H1 (cell line): Measurements from ENCODE around the gene APC2. TPM values are rescaled to one million over a fixed set of nuclear protein-coding genes. Genes with fewer than 3 reads are reported as not detected.

Experiments
- CTCF ChIA-PET: fragments of 300-600 bp; sonication (Branson Sonifier 250); formaldehyde crosslinking; loops from one replicate; lab custom pipeline; 2021; ENCODE audit not compliant: partially characterized antibody; lab: Charles Lee
- POLR2A ChIA-PET: fragments of 300-600 bp; sonication (Branson Sonifier 250); formaldehyde crosslinking; loops from one replicate; lab custom pipeline; 2021; ENCODE audit warnings: inconsistent platforms; ENCODE audit not compliant: partially characterized antibody; lab: Charles Lee
- DNase-seq, 2 experiments: peaks; one replicate each; pipeline versions ENCODE4 v3.0.0 to v3.0.0-alpha.2; 2010 to 2022; ENCODE audit warnings: low spot score in 2 of 2, low read depth in 1 of 2, mixed read lengths in 1 of 2
- FAIRE-seq: peaks from 2 replicates; lab custom pipeline; 2011; peaks lifted over from hg19 to GRCh38; lab: Jason Lieb, UNC
- H2AFZ ChIP-seq: 2 replicates; pipeline ENCODE4 v1.8.1; 2012; ENCODE audit warnings: low read length, inconsistent platforms
- H2AK5ac ChIP-seq: 2 replicates; pipeline ENCODE4 v1.6.1; 2013; ENCODE audit warnings: low read depth, low read length
- H2BK120ac ChIP-seq: replicated peaks from 2 replicates; pipeline ENCODE3; 2013; ENCODE audit warnings: low read depth, low read length, inconsistent platforms
- H2BK12ac ChIP-seq: 2 replicates; pipeline ENCODE4 v1.6.1; 2013; ENCODE audit warnings: low read depth, low read length
- H2BK15ac ChIP-seq: 2 replicates; pipeline ENCODE4 v1.6.1; 2013; ENCODE audit warnings: low read length
- H2BK20ac ChIP-seq: 2 replicates; pipeline ENCODE4 v1.6.1; 2013; ENCODE audit warnings: low read length
- H2BK5ac ChIP-seq: 2 replicates; pipeline ENCODE4 v1.6.1; 2013; ENCODE audit warnings: low read depth, low read length
- H3K14ac ChIP-seq: 2 replicates; pipeline ENCODE4 v1.6.1; 2013; ENCODE audit warnings: inconsistent platforms; ENCODE audit not compliant: insufficient read length
- H3K18ac ChIP-seq: 2 replicates; pipeline ENCODE4 v1.6.1; 2013; ENCODE audit warnings: low read length; ENCODE audit errors: extremely low read depth
- H3K23ac ChIP-seq: 2 replicates; pipeline ENCODE4 v1.6.1; 2013; ENCODE audit warnings: inconsistent platforms; ENCODE audit not compliant: insufficient read length
- H3K23me2 ChIP-seq: 2 replicates; pipeline ENCODE4 v1.6.1; 2013; ENCODE audit warnings: low read depth, low read length
- H3K27ac ChIP-seq: 2 replicates; pipeline ENCODE4 v1.6.1; 2011; ENCODE audit warnings: low read depth, low read length, inconsistent platforms
- H3K27me3 ChIP-seq, 4 experiments: replicated peaks in 1 of 4; 1 replicate in 1 of 4; 2 replicates in 3 of 4; pipeline versions ENCODE4 v1.6.1 to v1.8.1; 2011 to 2013; ENCODE audit warnings: low read length in 3 of 4, mild to moderate bottlenecking in 3 of 4, inconsistent platforms in 2 of 4, mixed read lengths in 2 of 4, moderate library complexity in 1 of 4; ENCODE audit not compliant: control insufficient read depth in 3 of 4, insufficient read depth in 3 of 4; ENCODE audit errors: extremely low read depth in 1 of 4
- H3K36me3 ChIP-seq, 4 experiments: 2 replicates each; pipeline versions ENCODE4 v1.6.1 to v1.8.1; 2011 to 2013; ENCODE audit warnings: mild to moderate bottlenecking in 4 of 4, low read length in 3 of 4, moderate library complexity in 2 of 4, control low read depth in 1 of 4, inconsistent platforms in 1 of 4; ENCODE audit not compliant: insufficient read depth in 4 of 4, control insufficient read depth in 2 of 4
- H3K4ac ChIP-seq: replicated peaks from 2 replicates; pipeline ENCODE3; 2013; ENCODE audit warnings: low read length, low read depth, mixed read lengths, inconsistent platforms; ENCODE audit not compliant: insufficient read length
- H3K4me1 ChIP-seq, 4 experiments: replicated peaks in 1 of 4; 1 replicate in 1 of 4; 2 replicates in 3 of 4; pipeline versions ENCODE4 v1.6.1 to v1.8.1; 2011 to 2013; ENCODE audit warnings: low read length in 3 of 4, inconsistent platforms in 2 of 4, mixed read lengths in 1 of 4; ENCODE audit not compliant: insufficient read depth in 4 of 4, control insufficient read depth in 3 of 4
- H3K4me2 ChIP-seq, 2 experiments: 2 replicates each; pipeline versions ENCODE4 v1.6.1 to v1.8.1; 2011 to 2013; ENCODE audit warnings: low read depth in 2 of 2, low read length in 2 of 2, control low read depth in 1 of 2, inconsistent platforms in 1 of 2, mild to moderate bottlenecking in 1 of 2; ENCODE audit not compliant: insufficient read depth in 1 of 2
- H3K4me3 ChIP-seq, 4 experiments: fragments of 200-600, 300-600 bp in 1 of 4; sonication (generic), shearing (Covaris generic), sonication (Bioruptor Twin) in 1 of 4; 2 replicates each; pipeline versions ENCODE4 v1.5.1 to v1.8.1; 2011 to 2016; ENCODE audit warnings: low read length in 4 of 4, low read depth in 3 of 4, control low read depth in 2 of 4, inconsistent platforms in 2 of 4, mild to moderate bottlenecking in 2 of 4, mixed read lengths in 1 of 4, moderate library complexity in 1 of 4; ENCODE audit not compliant: insufficient read depth in 2 of 4; ENCODE audit errors: extremely low read depth in 1 of 4
- H3K56ac ChIP-seq: replicated peaks from 2 replicates; pipeline ENCODE3; 2013; ENCODE audit warnings: low read depth, mild to moderate bottlenecking, mixed read lengths, low read length, inconsistent platforms; ENCODE audit not compliant: insufficient read length
- H3K79me1 ChIP-seq: 2 replicates; pipeline ENCODE4 v1.6.1; 2013; ENCODE audit warnings: low read depth, low read length, control low read depth
- H3K79me2 ChIP-seq, 2 experiments: 2 replicates each; pipeline versions ENCODE4 v1.6.1 to v1.8.1; 2012 to 2013; ENCODE audit warnings: low read length in 2 of 2, mild to moderate bottlenecking in 2 of 2, inconsistent platforms in 1 of 2; ENCODE audit not compliant: insufficient read depth in 2 of 2, control insufficient read depth in 1 of 2
- H3K9ac ChIP-seq, 4 experiments: replicated peaks in 1 of 4; 1 replicate in 1 of 4; 2 replicates in 3 of 4; pipeline versions ENCODE4 v1.6.1 to v1.8.1; 2011 to 2013; ENCODE audit warnings: low read depth in 3 of 4, low read length in 3 of 4, control low read depth in 2 of 4, mild to moderate bottlenecking in 2 of 4, moderate library complexity in 2 of 4, inconsistent platforms in 1 of 4; ENCODE audit errors: extremely low read depth in 1 of 4
- H3K9me3 ChIP-seq, 2 experiments: 2 replicates each; pipeline versions ENCODE4 v1.6.1 to v1.8.1; 2012 to 2013; ENCODE audit warnings: mild to moderate bottlenecking in 2 of 2, moderate library complexity in 2 of 2, control low read depth in 1 of 2, inconsistent platforms in 1 of 2, low read depth in 1 of 2, low read length in 1 of 2, mixed read lengths in 1 of 2; ENCODE audit not compliant: insufficient read depth in 2 of 2
- H4K20me1 ChIP-seq, 2 experiments: replicated peaks in 1 of 2; 2 replicates each; pipeline versions ENCODE3 to v1.8.1; 2011 to 2013; ENCODE audit warnings: inconsistent platforms in 2 of 2, low read length in 2 of 2, mild to moderate bottlenecking in 1 of 2; ENCODE audit not compliant: insufficient read depth in 2 of 2, control insufficient read depth in 1 of 2
- H4K5ac ChIP-seq: 2 replicates; pipeline ENCODE4 v1.6.1; 2013; ENCODE audit warnings: low read length, low read depth, mixed read lengths, inconsistent platforms; ENCODE audit not compliant: insufficient read length
- H4K8ac ChIP-seq: 2 replicates; pipeline ENCODE4 v1.8.0; 2013; ENCODE audit warnings: mild to moderate bottlenecking, moderate library complexity, low read length, inconsistent platforms; ENCODE audit not compliant: insufficient read depth; ENCODE audit errors: extremely low read depth
- H4K91ac ChIP-seq: replicated peaks from 2 replicates; pipeline ENCODE3; 2013; ENCODE audit warnings: low read length, mixed read lengths, inconsistent platforms; ENCODE audit not compliant: insufficient read length
- EZH2 ChIP-seq: fragments of 200-600 bp; sonication (generic); IDR thresholded peaks from 2 replicates; pipeline ENCODE4 v1.7.1; 2012; ENCODE audit warnings: low read depth, mild to moderate bottlenecking, moderate library complexity, low read length, inconsistent platforms; ENCODE audit not compliant: severe bottlenecking
- JUND ChIP-seq: IDR thresholded peaks from 2 replicates; pipeline ENCODE4 v1.6.1; 2011; ENCODE audit warnings: mild to moderate bottlenecking, improper control_type of control experiment, low read length
- KDM1A ChIP-seq: fragments of 200-600, 300-600 bp; sonication (generic); IDR thresholded peaks from 2 replicates; pipeline ENCODE4 v1.7.1; 2016; ENCODE audit warnings: mild to moderate bottlenecking, low read length, borderline replicate concordance
- SIN3A ChIP-seq, 2 experiments: IDR thresholded peaks in 1 of 2; conservative IDR thresholded peaks in 1 of 2; 2 replicates each; pipeline ENCODE4 v1.6.1; 2011 to 2012; ENCODE audit warnings: low read length in 2 of 2, improper control_type of control experiment in 1 of 2, low read depth in 1 of 2, mild to moderate bottlenecking in 1 of 2
- TBP ChIP-seq: IDR thresholded peaks from 2 replicates; pipeline ENCODE4 v1.6.1; 2011; ENCODE audit warnings: low read depth, low read length, improper control_type of control experiment
- WGBS, 2 experiments: shearing (Covaris generic) in 1 of 2; methylation state at CpG; one replicate each; pipeline versions ENCODE4 v1.1.6 to v1.1.7; 2013 to 2015; ENCODE audit warnings: low lambda C conversion rate in 2 of 2, mixed read lengths in 2 of 2, inconsistent platforms in 1 of 2, low coverage in 1 of 2, missing lambda C conversion rate in 1 of 2; ENCODE audit not compliant: insufficient replicate concordance in 2 of 2, insufficient coverage in 1 of 2, insufficient read length in 1 of 2; ENCODE audit errors: extremely low coverage in 1 of 2, missing lambda C conversion rate in 1 of 2; 5-methylcytosine and 5-hydroxymethylcytosine counted together
- polyA plus RNA-seq, 7 experiments: library from polyadenylated mRNA; depleted of rRNA in 3 of 7; stranded (reverse) in 5 of 7; unstranded in 2 of 7; fragments of >200 nt in 5 of 7; fragments of 200-250 nt in 2 of 7; gene quantifications; 1 replicate in 5 of 7; 2 replicates in 1 of 7; 4 replicates in 1 of 7; pipeline versions ENCODE4 v1.2.1 to v1.2.3, GENCODE V29; 2011 to 2013; ENCODE audit warnings: missing spikeins in 2 of 7, mixed read lengths in 2 of 7
- total RNA-seq: library from RNA; stranded (reverse); fragmentation: NEBNext Ultra II Directional; extraction: Animal tissue kit (Norgen Biotek cat#: 25700); gene quantifications from 2 replicates; pipeline ENCODE4 v1.2.1, GENCODE V29; 2021

Gene APC2
- total and polyA plus RNA-seq, 2 of the 8 experiments (the other 6 are each of a cell fraction or from before 2014, with no cell fraction given) = 1.3 to 4.1 TPM

DNA sequence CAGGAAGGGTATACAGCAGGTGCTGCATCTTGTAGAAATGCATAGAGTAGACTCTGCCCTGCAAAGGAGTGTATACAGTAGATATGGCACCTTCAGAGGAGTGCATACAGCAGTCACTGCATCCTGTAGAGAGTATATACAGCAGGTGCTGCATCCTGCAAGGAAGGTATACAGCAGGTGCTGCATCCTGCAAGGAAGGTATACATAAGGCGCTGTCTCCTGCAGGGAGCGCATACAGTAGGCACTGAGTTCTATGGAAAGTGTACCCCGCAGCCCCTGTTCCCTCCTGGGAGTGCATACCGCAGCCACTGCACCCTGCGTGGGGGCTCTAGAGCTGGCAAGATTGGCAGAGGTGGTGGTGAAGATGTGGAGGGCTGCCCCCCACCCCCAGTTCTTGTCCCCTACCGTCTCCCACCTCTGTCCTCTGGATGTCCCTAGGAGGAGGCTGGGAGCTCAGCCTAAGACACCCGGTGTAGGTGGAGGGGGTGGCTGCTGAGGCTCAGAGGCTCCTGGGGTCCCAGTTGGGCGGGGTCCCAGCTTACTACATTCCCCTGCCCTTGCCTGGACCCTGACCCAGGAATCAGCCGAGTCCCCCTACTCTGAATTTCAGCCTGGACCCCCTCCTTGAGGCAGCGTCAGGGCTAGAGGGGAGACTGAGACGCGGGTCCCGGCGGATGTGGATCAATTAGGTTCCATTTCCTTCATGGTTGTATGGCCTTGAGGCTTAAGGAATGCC is 65.2 kb downstream of the APC2 start:
- Histone ChIP-seq H4K8ac (no peak overlapping the region), H3K56ac (no peak overlapping the region), H4K20me1 (peaks cover 0 to 6% of the 10 kb centered on the region in 2 experiments), H2BK15ac (no peak overlapping the region), H4K91ac (no peak overlapping the region), H2BK12ac (no peak overlapping the region; the same call in 1 of the 2 replicates), H3K27ac (no peak overlapping the region), H3K36me3 (no peaks in the 10 kb centered on the region), H3K4ac (no peak overlapping the region), H2AK5ac (no peak overlapping the region), H3K9ac (no peak overlapping the region), H3K23ac (no peak overlapping the region), H3K14ac (no peak overlapping the region), H3K79me2 (no peaks in the 10 kb centered on the region), H2BK20ac (no peak overlapping the region), H3K27me3 (peaks cover 0 to 10% (median 6%) of the 10 kb centered on the region in 4 experiments; a peak in 5 of 7 replicates), H2BK5ac (no peak overlapping the region), H2AFZ (no peak overlapping the region), H3K79me1 (no peaks in the 10 kb centered on the region), H3K9me3 (no peaks in the 10 kb centered on the region), H3K4me1 (no peaks in the 10 kb centered on the region; a peak in 1 of 7 replicates), H3K23me2 (no peaks in the 10 kb centered on the region; the same call in 1 of the 2 replicates), H2BK120ac (no peak overlapping the region), H4K5ac (no peak overlapping the region), H3K4me3 (no peak overlapping the region), H3K18ac (no peak overlapping the region), H3K4me2 (no peak overlapping the region)
- WGBS, 2 experiments = 89% methylated on average over 14 of the region's 14 CpGs; no CpG with 5 or more reads in 1 of the 2 experiments
- DNase-seq = no peak
- CTCF ChIA-PET = interaction anchor here (0.9 to 2.2 kb wide), 5 partner anchors 8 to 41 kb away, joined by 3 to 6 read pairs (median 4); partner anchors contain the start of gene PLK5
- POLR2A ChIA-PET = interaction anchor here (1.6 kb wide), 1 partner anchor 29 kb away, joined by 3 read pairs; no protein-coding TSS in a partner anchor
- no peak for FAIRE-seq
- TF ChIP-seq SIN3A (conservative IDR thresholded peaks at IDR 0.05 in 1 of 2, IDR thresholded peaks at IDR 0.05 in 1 of 2; ENCODE audit: low read depth in 1 of 2, low read length in 2 of 2) = no peak
- no peak for TF ChIP-seq JUND
- TF ChIP-seq TBP = no peak
- TF ChIP-seq EZH2 = no peak
- no peak for TF ChIP-seq KDM1A
- TF ChIP-seq, all 59 proteins: peak for 0
